Gastrocnemius medialis (tissue), 4 donors: Measurements from ENCODE around the gene SUPT20H. TPM values are rescaled to one million over a fixed set of nuclear protein-coding genes. Genes with fewer than 3 reads are reported as not detected.
A peak's percentile ranks its signal among the peaks of the same experiment; 100 is the strongest.
"Not testable (repeated sequence)": the region's sequence is repeated elsewhere in the genome, so short reads cannot be mapped to it uniquely, and the experiment has no call there.

ENCODE experiments used
- ATAC-seq, 2 donors: fragments of 150-250 bp; one replicate each; pipeline ENCODE4 v1.9.1; 2016
- DNase-seq, 2 donors: peaks; one replicate each; pipeline ENCODE4 v3.0.0-alpha.2; 2019
- H3K27ac ChIP-seq, 4 donors: fragments of 200-600 bp; sonication (generic); 1 replicate in 1 of 4; 2 replicates in 3 of 4; pipeline ENCODE4 v1.5.1; 2016 to 2018; ENCODE audit warnings: mild to moderate bottlenecking in 2 of 4, moderate library complexity in 1 of 4
- H3K27me3 ChIP-seq, 3 donors: fragments of 200-600 bp; sonication (generic) in 2 of 3; 1 replicate in 1 of 3; 2 replicates in 2 of 3; pipeline versions ENCODE4 v1.5.1 to v1.6.0; 2016 to 2019; ENCODE audit warnings: mild to moderate bottlenecking in 1 of 3, moderate library complexity in 1 of 3
- H3K36me3 ChIP-seq, 2 donors: fragments of 200-600 bp; sonication (generic) in 1 of 2; one replicate each; pipeline ENCODE4 v1.5.1; 2017 to 2018
- H3K4me1 ChIP-seq, 2 donors: fragments of 200-600 bp; sonication (generic) in 1 of 2; one replicate each; pipeline ENCODE4 v1.5.1; 2016 to 2017; ENCODE audit warnings: mild to moderate bottlenecking in 2 of 2
- H3K4me3 ChIP-seq, 4 donors: fragments of 200-600 bp; sonication (generic) in 3 of 4; 1 replicate in 1 of 4; 2 replicates in 3 of 4; pipeline ENCODE4 v1.5.1; 2016 to 2019; ENCODE audit warnings: mild to moderate bottlenecking in 2 of 4
- H3K9me3 ChIP-seq, 3 donors: fragments of 200-600 bp; sonication (generic) in 2 of 3; 1 replicate in 1 of 3; 2 replicates in 2 of 3; pipeline ENCODE4 v1.5.1; 2016 to 2019
- POLR2A ChIP-seq, 2 donors: fragments of 450-650 bp; IDR thresholded peaks; one replicate each; pipeline ENCODE4 v1.6.1; 2017; ENCODE audit warnings: antibody characterized with exemption in 2 of 2, mild to moderate bottlenecking in 2 of 2, moderate library complexity in 2 of 2
- in situ Hi-C, 4 donors: fragments of 200-750 bp; cut with MboI; loops; one replicate each; pipeline versions ENCODE4 v1.15.0 to v1.8.0; 2017; ENCODE audit warnings: low sequenced_read_pairs in 4 of 4
- intact Hi-C: fragments of 100-400 bp; cut with DNase I; formaldehyde crosslinking; loops from one replicate; pipeline ENCODE4 v1.15.1; 2023; ENCODE audit warnings: low total_unique reads
- total RNA-seq, 4 donors: library from RNA; depleted of rRNA; stranded (reverse); fragments of >200 nt; gene quantifications; one replicate each; pipeline versions ENCODE4 v1.1.0 to v1.2.3, GENCODE V29; 2016
- TF ChIP-seq, protein P1 (sequence below), 5 experiments: fragments of 450-650 bp in 3 of 5; fragments of 200-600 bp in 2 of 5; sonication (generic) in 2 of 5; IDR thresholded peaks in 4 of 5; conservative IDR thresholded peaks in 1 of 5; 1 replicate in 4 of 5; 2 replicates in 1 of 5; pipeline ENCODE4 v1.5.1; 2016 to 2019; ENCODE audit warnings: antibody characterized with exemption in 5 of 5, mild to moderate bottlenecking in 3 of 5, moderate library complexity in 3 of 5

The SUPT20H gene
- total RNA-seq, 4 donors from 2014 or later, result 18.1 to 24.4 (median 19.1) TPM

DNA sequence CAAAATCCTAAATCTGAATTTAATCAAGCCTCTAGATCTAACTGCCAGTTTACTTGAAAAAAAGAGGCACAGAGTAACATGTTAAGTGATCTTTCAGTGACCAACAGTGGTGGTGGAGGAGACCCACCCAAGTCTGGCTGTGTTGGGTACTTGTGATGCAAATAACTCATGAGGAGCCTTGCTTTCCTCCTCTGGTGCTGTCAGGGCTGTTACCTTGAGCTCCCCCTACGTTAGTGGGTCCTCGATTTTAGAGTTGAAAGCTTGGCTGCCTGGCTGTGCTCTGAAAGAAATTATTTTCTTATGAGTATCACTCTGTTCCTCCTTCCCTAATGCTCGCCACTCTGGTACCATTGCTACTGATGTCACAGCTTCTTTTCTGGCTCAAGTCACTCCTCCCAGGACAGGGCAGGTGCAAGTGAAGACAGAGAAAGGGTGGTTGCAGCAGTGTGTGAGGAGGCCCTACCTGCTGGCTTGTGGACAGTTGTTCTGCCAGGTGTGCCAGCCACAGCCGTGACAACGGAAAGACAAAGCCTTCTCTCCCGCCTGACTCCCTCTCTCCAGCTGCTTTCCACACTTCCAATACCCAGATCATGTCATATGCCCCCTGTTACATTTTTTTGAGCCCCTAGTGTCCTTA lies 6.5 kb upstream of the SUPT20H start:
- intact Hi-C loops (no loop called here), in situ Hi-C loops (loop anchor here in 1 of 4 donors (25.0 kb wide), 1 partner anchor 1271 kb away; the partner anchor contains the start of gene UFM1)
- H3K4me1 ChIP-seq, result no peaks in the 10 kb centered on the region
- no peaks in the 10 kb centered on the region for H3K27me3 ChIP-seq
- H3K9me3 ChIP-seq, result no peaks in the 10 kb centered on the region
- ATAC-seq (no peak), DNase-seq (no peak)
- no peaks in the 10 kb centered on the region for H3K36me3 ChIP-seq
- TF ChIP-seq, protein P1, sequence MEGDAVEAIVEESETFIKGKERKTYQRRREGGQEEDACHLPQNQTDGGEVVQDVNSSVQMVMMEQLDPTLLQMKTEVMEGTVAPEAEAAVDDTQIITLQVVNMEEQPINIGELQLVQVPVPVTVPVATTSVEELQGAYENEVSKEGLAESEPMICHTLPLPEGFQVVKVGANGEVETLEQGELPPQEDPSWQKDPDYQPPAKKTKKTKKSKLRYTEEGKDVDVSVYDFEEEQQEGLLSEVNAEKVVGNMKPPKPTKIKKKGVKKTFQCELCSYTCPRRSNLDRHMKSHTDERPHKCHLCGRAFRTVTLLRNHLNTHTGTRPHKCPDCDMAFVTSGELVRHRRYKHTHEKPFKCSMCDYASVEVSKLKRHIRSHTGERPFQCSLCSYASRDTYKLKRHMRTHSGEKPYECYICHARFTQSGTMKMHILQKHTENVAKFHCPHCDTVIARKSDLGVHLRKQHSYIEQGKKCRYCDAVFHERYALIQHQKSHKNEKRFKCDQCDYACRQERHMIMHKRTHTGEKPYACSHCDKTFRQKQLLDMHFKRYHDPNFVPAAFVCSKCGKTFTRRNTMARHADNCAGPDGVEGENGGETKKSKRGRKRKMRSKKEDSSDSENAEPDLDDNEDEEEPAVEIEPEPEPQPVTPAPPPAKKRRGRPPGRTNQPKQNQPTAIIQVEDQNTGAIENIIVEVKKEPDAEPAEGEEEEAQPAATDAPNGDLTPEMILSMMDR (IDR thresholded peaks at IDR 0.05 in 4 of 5, conservative IDR thresholded peaks at IDR 0.05 in 1 of 5), result no peak
- TF ChIP-seq POLR2A (IDR thresholded peaks at IDR 0.05), result no peak
- no peak overlapping the region for H3K27ac ChIP-seq
- H3K4me3 ChIP-seq, result no peak overlapping the region

DNA sequence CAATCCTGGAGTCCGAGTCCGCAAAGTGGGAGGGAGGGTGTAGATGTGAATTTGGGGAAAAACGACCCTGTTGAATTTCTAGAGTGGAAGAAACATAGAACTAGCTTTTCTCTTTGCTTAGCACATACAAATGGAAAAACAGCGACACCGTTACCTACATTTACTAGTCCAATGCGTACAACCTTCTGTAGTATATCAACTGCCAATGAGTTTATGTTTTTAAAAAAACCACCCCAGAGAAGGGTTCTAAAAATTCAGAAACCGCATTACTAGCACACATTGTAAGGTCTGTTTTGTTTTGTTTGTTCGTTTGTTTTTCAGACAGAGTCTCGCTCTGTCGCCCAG lies 332 bp upstream of the SUPT20H start:
- in situ Hi-C loops, result loop anchor here in 1 of 4 donors (25.0 kb wide), 1 partner anchor 1277 kb away; the partner anchor contains the start of gene UFM1
- Histone ChIP-seq H3K4me3 (peak overlapping the region; percentile 82 to 99 (median 87)), H3K27me3 (no peaks in the 10 kb centered on the region), H3K9me3 (no peaks in the 10 kb centered on the region), H3K4me1 (peaks cover 8 to 10% of the 10 kb centered on the region in 2 donors), H3K36me3 (no peaks in the 10 kb centered on the region), H3K27ac (peak overlapping the region; percentile 86 to 98 (median 94))
- no peak for DNase-seq
- peak in 1 of 2 donors; percentile 45 for ATAC-seq
- no peak for TF ChIP-seq POLR2A (IDR thresholded peaks at IDR 0.05)
- TF ChIP-seq, protein P1 (IDR thresholded peaks at IDR 0.05 in 4 of 5, conservative IDR thresholded peaks at IDR 0.05 in 1 of 5), result peak in 1 of 5 experiments; percentile 4
- intact Hi-C loops, result loop anchor here (1.0 to 2.0 kb wide), 2 partner anchors 61 to 1291 kb away; partner anchors contain the start of gene ALG5

DNA sequence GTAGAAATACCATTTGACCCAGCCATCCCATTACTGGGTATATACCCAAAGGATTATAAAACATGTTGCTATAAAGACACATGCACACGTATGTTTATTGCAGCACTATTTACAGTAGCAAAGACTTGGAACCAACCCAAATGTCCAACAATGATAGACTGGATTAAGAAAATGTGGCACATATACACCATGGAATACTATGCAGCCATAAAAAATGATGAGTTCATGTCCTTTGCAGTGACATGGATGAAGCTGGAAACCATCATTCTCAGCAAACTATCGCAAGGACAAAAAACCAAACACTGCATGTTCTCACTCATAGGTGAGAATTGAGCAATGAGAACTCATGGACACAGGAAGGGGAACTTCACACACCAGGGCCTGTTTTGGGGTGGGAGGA lies 3.3 kb downstream of the SUPT20H start:
- H3K4me3 ChIP-seq, DNase-seq, H3K36me3 ChIP-seq, H3K27ac ChIP-seq, H3K9me3 ChIP-seq, ATAC-seq, intact Hi-C loops, H3K27me3 ChIP-seq: not testable (repeated sequence)
- in situ Hi-C loops, result loop anchor here in 1 of 4 donors (25.0 kb wide), 1 partner anchor 1281 kb away; the partner anchor contains the start of gene UFM1
- peaks cover 8 to 16% of the 10 kb centered on the region in 2 donors for H3K4me1 ChIP-seq

DNA sequence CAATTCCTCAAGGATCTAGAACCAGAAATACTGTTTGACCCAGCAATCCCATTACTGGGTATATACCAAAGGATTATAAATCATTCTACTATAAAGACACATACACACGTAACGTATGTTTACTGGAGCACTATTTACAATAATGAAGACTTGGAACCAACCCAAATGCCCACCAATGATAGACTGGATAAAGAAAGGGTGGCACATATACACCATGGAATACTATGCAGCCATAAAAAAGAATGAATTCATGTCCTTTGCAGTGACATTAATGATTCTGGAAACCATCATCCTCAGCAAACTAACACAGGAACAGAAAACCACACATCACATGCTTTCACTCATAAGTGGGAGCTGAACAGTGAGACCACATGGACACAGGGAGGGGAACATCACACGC lies 6.4 kb downstream of the SUPT20H start:
- in situ Hi-C loops, result loop anchor here in 1 of 4 donors (25.0 kb wide), 1 partner anchor 1284 kb away; the partner anchor contains the start of gene UFM1
- DNase-seq, H3K27me3 ChIP-seq, intact Hi-C loops, H3K27ac ChIP-seq, H3K36me3 ChIP-seq, H3K4me3 ChIP-seq, H3K9me3 ChIP-seq, H3K4me1 ChIP-seq, ATAC-seq: not testable (repeated sequence)

DNA sequence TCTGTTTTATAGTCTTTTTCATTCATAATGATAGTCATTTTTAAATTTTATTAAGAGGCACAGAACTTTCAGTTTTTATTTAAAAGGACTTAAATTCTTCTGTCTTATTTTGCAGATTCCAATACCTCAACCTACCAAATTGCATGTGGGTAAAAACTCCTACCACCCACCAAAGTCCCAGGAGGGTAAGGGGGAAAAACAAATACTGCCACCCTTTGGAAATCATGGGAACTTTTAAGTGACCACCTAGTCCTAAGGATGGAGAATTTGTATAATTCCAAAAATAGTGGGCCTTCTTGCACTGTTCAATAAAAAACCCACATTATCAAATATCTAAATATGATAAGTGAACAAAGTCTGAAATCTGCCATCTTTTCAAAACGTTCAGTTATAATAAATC lies 9.7 kb downstream of the SUPT20H start:
- peaks cover 0 to 13% of the 10 kb centered on the region in 2 donors for H3K36me3 ChIP-seq
- in situ Hi-C loops (loop anchor here in 1 of 4 donors (25.0 kb wide), 1 partner anchor 1287 kb away; the partner anchor contains the start of gene UFM1), intact Hi-C loops (no loop called here)
- no peaks in the 10 kb centered on the region for H3K27me3 ChIP-seq
- no peak overlapping the region for H3K27ac ChIP-seq
- DNase-seq, result no peak
- TF ChIP-seq POLR2A (IDR thresholded peaks at IDR 0.05), result no peak
- TF ChIP-seq, protein P1 (IDR thresholded peaks at IDR 0.05 in 4 of 5, conservative IDR thresholded peaks at IDR 0.05 in 1 of 5), result no peak
- H3K9me3 ChIP-seq, result no peaks in the 10 kb centered on the region
- no peak for ATAC-seq
- H3K4me3 ChIP-seq, result no peak overlapping the region
- peaks cover 0 to 10% of the 10 kb centered on the region in 2 donors for H3K4me1 ChIP-seq
